HepG2 (cell line): ENCODE results near the gene ZIM2. TPM values are rescaled to one million over a fixed set of nuclear protein-coding genes. Genes with fewer than 3 reads are reported as not detected.

Experiments
- ATF3 ChIP-seq: sonication (generic); formaldehyde crosslinking; IDR thresholded peaks from 2 replicates; pipeline ENCODE4 v1.4.0; 2020; ENCODE audit warnings: missing genetic modification reagents
- BATF2 ChIP-seq: sonication (generic); formaldehyde crosslinking; IDR thresholded peaks from 2 replicates; pipeline ENCODE4 v1.8.0; 2022; ENCODE audit warnings: mild to moderate bottlenecking, missing genetic modification reagents, moderate library complexity
- BCLAF1 ChIP-seq: fragments of 450-650 bp; IDR thresholded peaks from 2 replicates; pipeline ENCODE4 v1.6.1; 2017; ENCODE audit warnings: mild to moderate bottlenecking
- CEBPB ChIP-seq: IDR thresholded peaks from 2 replicates; pipeline ENCODE4 v1.6.1; 2011; ENCODE audit warnings: low read depth, low read length, improper control_type of control experiment, borderline replicate concordance
- FIP1L1 ChIP-seq: fragments of 200-400 bp; formaldehyde crosslinking; IDR thresholded peaks from 2 replicates; pipeline ENCODE4 v1.6.1; 2018; ENCODE audit warnings: low read depth, mild to moderate bottlenecking, low read length, moderate library complexity, borderline replicate concordance; ENCODE audit not compliant: insufficient read depth
- HMGXB4 ChIP-seq, 2 experiments: sonication (generic) in 1 of 2; formaldehyde crosslinking in 1 of 2; IDR thresholded peaks; 2 replicates each; pipeline versions ENCODE4 v1.4.0 to v1.6.1; 2018 to 2020; ENCODE audit warnings: missing genetic modification reagents in 2 of 2, borderline replicate concordance in 1 of 2, low read depth in 1 of 2, mild to moderate bottlenecking in 1 of 2, missing biosample characterization in 1 of 2
- HNRNPUL1 ChIP-seq: fragments of 200-400 bp; formaldehyde crosslinking; IDR thresholded peaks from 2 replicates; pipeline ENCODE4 v1.6.1; 2017; ENCODE audit warnings: low read depth, mild to moderate bottlenecking, low read length, moderate library complexity
- HOXA3 ChIP-seq: sonication (generic); formaldehyde crosslinking; IDR thresholded peaks from 2 replicates; pipeline ENCODE4 v1.5.0; 2020; ENCODE audit warnings: missing genetic modification reagents
- KAT2B ChIP-seq: fragments of 150-350 bp; IDR thresholded peaks from 2 replicates; pipeline ENCODE4 v1.6.1; 2014; ENCODE audit warnings: low read depth, low read length, borderline replicate concordance
- KDM5B ChIP-seq: sonication (generic); formaldehyde crosslinking; IDR thresholded peaks from 2 replicates; pipeline ENCODE4 v1.4.0; 2020; ENCODE audit warnings: missing genetic modification reagents, mild to moderate bottlenecking, borderline replicate concordance
- MTF2 ChIP-seq: sonication (generic); formaldehyde crosslinking; IDR thresholded peaks from 2 replicates; pipeline ENCODE4 v1.5.0; 2020; ENCODE audit warnings: missing genetic modification reagents, borderline replicate concordance
- MYC ChIP-seq: sonication (generic); formaldehyde crosslinking; IDR thresholded peaks from 2 replicates; pipeline ENCODE4 v1.9.0; 2021; ENCODE audit warnings: missing genetic modification reagents, borderline replicate concordance
- NCOA1 ChIP-seq: sonication (generic); formaldehyde crosslinking; IDR thresholded peaks from 2 replicates; pipeline ENCODE4 v1.9.0; 2021; ENCODE audit warnings: missing genetic modification reagents
- NFE2L2 ChIP-seq: fragments of 150-350 bp; IDR thresholded peaks from 2 replicates; pipeline ENCODE4 v1.6.1; 2014; ENCODE audit warnings: low read length
- NR3C1 ChIP-seq: sonication (generic); formaldehyde crosslinking; IDR thresholded peaks from 2 replicates; pipeline ENCODE4 v1.4.0; 2020; ENCODE audit warnings: missing genetic modification reagents
- PHB2 ChIP-seq: fragments of 450-650 bp; IDR thresholded peaks from 2 replicates; pipeline ENCODE4 v1.6.1; 2018; ENCODE audit not compliant: partially characterized antibody
- RFX5 ChIP-seq: IDR thresholded peaks from 2 replicates; pipeline ENCODE4 v1.6.1; 2011; ENCODE audit warnings: low read depth, low read length, improper control_type of control experiment
- SAP130 ChIP-seq: IDR thresholded peaks from 2 replicates; pipeline ENCODE4 v1.6.1; 2016; ENCODE audit warnings: low read depth
- ZBTB21 ChIP-seq: sonication (generic); formaldehyde crosslinking; IDR thresholded peaks from 2 replicates; pipeline ENCODE4 v1.4.0; 2020; ENCODE audit warnings: missing genetic modification reagents
- ZBTB46 ChIP-seq: sonication (generic); formaldehyde crosslinking; IDR thresholded peaks from 2 replicates; pipeline ENCODE4 v1.4.0; 2020; ENCODE audit warnings: mild to moderate bottlenecking, missing genetic modification reagents, borderline replicate concordance
- ZNF20 ChIP-seq: sonication (generic); formaldehyde crosslinking; IDR thresholded peaks from 2 replicates; pipeline ENCODE4 v1.4.0; 2020; ENCODE audit warnings: mild to moderate bottlenecking, moderate library complexity, missing genetic modification reagents
- ZNF333 ChIP-seq: sonication (generic); formaldehyde crosslinking; IDR thresholded peaks from 2 replicates; pipeline ENCODE4 v1.4.0; 2020; ENCODE audit warnings: mild to moderate bottlenecking, missing genetic modification reagents, borderline replicate concordance
- ZNF75D ChIP-seq: sonication (generic); formaldehyde crosslinking; IDR thresholded peaks from 2 replicates; pipeline ENCODE4 v1.8.1; 2023; ENCODE audit warnings: missing genetic modification reagents, mild to moderate bottlenecking, borderline replicate concordance
- polyA plus RNA-seq, 8 experiments: library from polyadenylated mRNA; depleted of rRNA in 3 of 8; stranded (reverse) in 7 of 8; unstranded in 1 of 8; fragments of >200 nt; fragmentation: Illumina TruSeq in 4 of 8; extraction: Trizol in 4 of 8; gene quantifications; 2 replicates each; pipeline versions ENCODE4 v1.2.1 to v1.2.3, GENCODE V29; 2011 to 2016; ENCODE audit warnings: low read depth in 4 of 8, missing spikeins in 1 of 8, mixed read lengths in 1 of 8; ENCODE audit not compliant: insufficient read depth in 1 of 8
- total RNA-seq, 5 experiments: library from RNA; depleted of rRNA; stranded (reverse); fragments of >200 nt; fragmentation: Illumina TruSeq; extraction: Trizol; gene quantifications; 2 replicates each; pipeline ENCODE4 v1.2.3, GENCODE V29; 2016; ENCODE audit warnings: low read depth in 1 of 5

Gene ZIM2
- total and polyA plus RNA-seq, 2 of the 13 experiments (the other 11 are each of a cell fraction or from before 2014, with no cell fraction given): 7.2 to 10.3 TPM

GRCh38 chr19:56840451-56841192 is at the start of gene ZIM2, which contains the start of gene PEG3 (continued):
- no peak for TF ChIP-seq PHB2
- 0 out of 4 replicates have a peak, but pooled peaks of 1 of the 2 experiments have one; percentile 16 for TF ChIP-seq HMGXB4 (CRISPR knock-in tag; IDR thresholded peaks at IDR 0.05; ENCODE audit: borderline replicate concordance in 1 of 2, low read depth in 1 of 2)
- no peak for TF ChIP-seq KAT2B
- TF ChIP-seq CEBPB: no peak
- TF ChIP-seq RFX5: peak; percentile 67; the same call in 1 of the 2 replicates
- no peak for TF ChIP-seq BCLAF1
- TF ChIP-seq NFE2L2: no peak
- TF ChIP-seq FIP1L1: no peak
- TF ChIP-seq NCOA1 (CRISPR knock-in tag): peak; percentile 65; the same call in 1 of the 2 replicates
- no peak for TF ChIP-seq ZNF75D (CRISPR knock-in tag)
- no peak for TF ChIP-seq ZNF333 (CRISPR knock-in tag)
- no peak for TF ChIP-seq BATF2 (CRISPR knock-in tag)
- no peak for TF ChIP-seq HNRNPUL1
- no peak for TF ChIP-seq ZBTB21 (CRISPR knock-in tag)
- TF ChIP-seq KDM5B (CRISPR knock-in tag): peak; percentile 55; the same call in 1 of the 2 replicates
- no peak; the same call in 1 of the 2 replicates for TF ChIP-seq SAP130 (CRISPR knock-in tag)
- no peak for TF ChIP-seq MTF2 (CRISPR knock-in tag)
- TF ChIP-seq MYC (CRISPR knock-in tag): no peak
- TF ChIP-seq ZNF20: no peak
- TF ChIP-seq ATF3 (CRISPR knock-in tag): no peak
- no peak; the same call in none of the 2 replicates for TF ChIP-seq HOXA3 (CRISPR knock-in tag)
- TF ChIP-seq NR3C1: no peak
- no peak for TF ChIP-seq ZBTB46 (CRISPR knock-in tag)
